GM19351 (cell line): ENCODE data around the gene NAT9.

Experiments used
- ATAC-seq: cut with Tn5 transposase; IDR thresholded peaks from one replicate; pipeline ENCODE4 v1.9.1; 2021; ENCODE audit warnings: mild to moderate bottlenecking, moderate library complexity; ENCODE audit not compliant: unreplicated experiment

Gene NAT9

GRCh38 chr17:74731347-74731605, 44.9 kb downstream of the NAT9 start:
- no peak for ATAC-seq

GRCh38 chr17:74730491-74731346, 45.4 kb downstream of the NAT9 start:
- ATAC-seq = no peak

GRCh38 chr17:74729866-74730265, 46.3 kb downstream of the NAT9 start:
- ATAC-seq = no peak

- ATAC-seq = no peak
These were observed 46.8 kb downstream of the NAT9 start for GRCh38 chr17:74729368-74729767.

- no peak for ATAC-seq
These were observed 47.5 kb downstream of the NAT9 start for GRCh38 chr17:74728702-74729075.

- no peak for ATAC-seq
These were observed 48.0 kb downstream of the NAT9 start for GRCh38 chr17:74728033-74728701.

- ATAC-seq = no peak
These were observed 51.0 kb downstream of the NAT9 start for GRCh38 chr17:74725111-74725510.

- no peak for ATAC-seq
These were observed 52.3 kb downstream of the NAT9 start for GRCh38 chr17:74723891-74724290.

- ATAC-seq = no peak
These were observed 53.4 kb downstream of the NAT9 start for GRCh38 chr17:74722782-74723181.
